Stimulated activated CD8-positive, alpha-beta memory T cell treated with anti-CD3 and anti-CD28 coated beads, Interleukin-4, amount 100 ng/mL, for 4 hours (primary cell): ENCODE measurements around the gene ADD3.

Experiments used
- DNase-seq, 2 donors: peaks; one replicate each; pipeline ENCODE4 v3.0.0-alpha.2; 2020; ENCODE audit warnings: low read depth in 2 of 2, low spot score in 1 of 2

ADD3 gene

GRCh38 chr10:110059925-110060324 is 52.1 kb downstream of the ADD3 start:
- DNase-seq = no peak

- DNase-seq = no peak
These were observed 53.9 kb downstream of the ADD3 start for GRCh38 chr10:110061687-110062086.

- DNase-seq = no peak
These were observed 57.5 kb downstream of the ADD3 start for GRCh38 chr10:110065269-110065668.

- DNase-seq = no peak
These were observed 60.4 kb downstream of the ADD3 start for GRCh38 chr10:110067960-110068770.

- DNase-seq = no peak
These were observed 61.0 kb downstream of the ADD3 start for GRCh38 chr10:110068780-110069179.

- DNase-seq = no peak
These were observed 61.8 kb downstream of the ADD3 start for GRCh38 chr10:110069502-110069982.

GRCh38 chr10:110073896-110074295 is 66.1 kb downstream of the ADD3 start:
- DNase-seq = no peak

- DNase-seq = no peak
These were observed 66.5 kb downstream of the ADD3 start for GRCh38 chr10:110074298-110074697.

GRCh38 chr10:110074758-110075671 is 67.2 kb downstream of the ADD3 start:
- DNase-seq = no peak

- no peak for DNase-seq
These were observed 67.9 kb downstream of the ADD3 start for GRCh38 chr10:110075686-110076085.

GRCh38 chr10:110076559-110077318 is 69.0 kb downstream of the ADD3 start:
- no peak for DNase-seq

GRCh38 chr10:110077436-110078130 is 69.8 kb downstream of the ADD3 start:
- DNase-seq = no peak

- DNase-seq = no peak
These were observed 70.5 kb downstream of the ADD3 start for GRCh38 chr10:110078317-110078716.

GRCh38 chr10:110081911-110082310 is 74.1 kb downstream of the ADD3 start:
- no peak for DNase-seq

GRCh38 chr10:110083884-110084283 is 76.1 kb downstream of the ADD3 start:
- no peak for DNase-seq

- DNase-seq = no peak
These were observed 79.9 kb downstream of the ADD3 start for GRCh38 chr10:110087682-110088081.

GRCh38 chr10:110088367-110089104 is 80.8 kb downstream of the ADD3 start:
- DNase-seq = no peak

GRCh38 chr10:110091830-110092229 is 84.0 kb downstream of the ADD3 start:
- no peak for DNase-seq

GRCh38 chr10:110093722-110094121 is 85.9 kb downstream of the ADD3 start:
- no peak for DNase-seq

GRCh38 chr10:110094786-110095185 is 87.0 kb downstream of the ADD3 start:
- DNase-seq = no peak
